Sigmoid colon (tissue), 7 donors: ENCODE data around the gene YJEFN3. TPM values are rescaled to one million over a fixed set of nuclear protein-coding genes. Genes with fewer than 3 reads are reported as not detected.

Source experiments
- DNase-seq: peaks from one replicate; pipeline ENCODE4 v3.0.0-alpha.2; 2019
- H3K27ac ChIP-seq, 4 donors: fragments of 200-600 bp; sonication (generic); one replicate each; pipeline ENCODE4 v1.5.1; 2016 to 2019; ENCODE audit warnings: mild to moderate bottlenecking in 1 of 4
- H3K27me3 ChIP-seq, 3 donors: fragments of 200-600 bp; sonication (generic); one replicate each; pipeline ENCODE4 v1.5.1; 2019; ENCODE audit warnings: mild to moderate bottlenecking in 1 of 3
- H3K36me3 ChIP-seq, 4 donors: fragments of 200-600 bp; sonication (generic); one replicate each; pipeline ENCODE4 v1.5.1; 2016 to 2019
- H3K4me1 ChIP-seq, 4 donors: fragments of 200-600 bp; sonication (generic); one replicate each; pipeline ENCODE4 v1.5.1; 2017 to 2019
- H3K4me3 ChIP-seq, 4 donors: fragments of 200-600 bp; sonication (generic); one replicate each; pipeline ENCODE4 v1.5.1; 2017 to 2019; ENCODE audit warnings: mild to moderate bottlenecking in 2 of 4, moderate library complexity in 1 of 4
- H3K9me3 ChIP-seq, 4 donors: fragments of 200-600 bp in 3 of 4; sonication (generic) in 3 of 4; one replicate each; pipeline versions ENCODE4 v1.5.1 to v1.6.1; 2013 to 2019
- CTCF ChIP-seq, 4 experiments: fragments of 450-650 bp in 3 of 4; fragments of 200-600 bp in 1 of 4; IDR thresholded peaks; one replicate each; pipeline ENCODE4 v1.5.1; 2016 to 2019; ENCODE audit warnings: antibody characterized with exemption in 4 of 4, mild to moderate bottlenecking in 3 of 4, moderate library complexity in 2 of 4
- EP300 ChIP-seq, 4 donors: sonication (generic); formaldehyde crosslinking; IDR thresholded peaks; one replicate each; pipeline ENCODE4 v1.6.1; 2017; ENCODE audit warnings: antibody characterized with exemption in 4 of 4
- POLR2A ChIP-seq, 2 donors: fragments of 450-650 bp; IDR thresholded peaks; one replicate each; pipeline ENCODE4 v1.6.1; 2016; ENCODE audit warnings: antibody characterized with exemption in 2 of 2, mild to moderate bottlenecking in 2 of 2, moderate library complexity in 2 of 2
- POLR2AphosphoS5 ChIP-seq, 4 donors: sonication (generic); formaldehyde crosslinking; IDR thresholded peaks; one replicate each; pipeline ENCODE4 v1.6.1; 2017; ENCODE audit warnings: antibody characterized with exemption in 4 of 4
- WGBS, 2 donors: extraction: QIAGEN DNeasy Blood & Tissue Kit; methylation state at CpG; one replicate each; pipeline ENCODE4 v1.1.7; 2013; 5-methylcytosine and 5-hydroxymethylcytosine counted together
- intact Hi-C: fragments of 100-400 bp; cut with DNase I; formaldehyde crosslinking; loops from one replicate; pipeline ENCODE4 v1.15.1; 2023
- polyA plus RNA-seq, 3 donors: library from polyadenylated mRNA; stranded (reverse); fragments of 200-250 nt; gene quantifications; one replicate each; pipeline ENCODE4 v1.2.3, GENCODE V29; 2013
- total RNA-seq, 4 donors: library from RNA; depleted of rRNA; stranded (reverse); fragments of >200 nt; gene quantifications; one replicate each; pipeline ENCODE4 v1.1.0, GENCODE V29; 2016
- donor health status: healthy with polysubstance abuse.
- donor health status: Bipolar disorder and iron deficiency.
- donor health status: healthy.

Gene YJEFN3
- total and polyA plus RNA-seq, 7 donors, result 0.71 to 14.4 (median 2.2) TPM; not detected in 2

GRCh38 chr19:19575411-19575810 is 46.7 kb downstream of the YJEFN3 start:
- no peak for TF ChIP-seq POLR2AphosphoS5 (IDR thresholded peaks at IDR 0.05)
- no peak for TF ChIP-seq CTCF (IDR thresholded peaks at IDR 0.05)
- no peak for TF ChIP-seq POLR2A (IDR thresholded peaks at IDR 0.05)
- no peak for TF ChIP-seq EP300 (IDR thresholded peaks at IDR 0.05)
- 86 to 88% methylated on average over 6 of the region's 6 CpGs for WGBS, 2 donors
- H3K27me3 ChIP-seq, result no peaks in the 10 kb centered on the region
- intact Hi-C loops, result no loop called here
- no peaks in the 10 kb centered on the region for H3K9me3 ChIP-seq
- DNase-seq, result no peak
- no peak overlapping the region for H3K4me3 ChIP-seq
- no peak overlapping the region for H3K27ac ChIP-seq
- H3K36me3 ChIP-seq, result no peaks in the 10 kb centered on the region
- no peaks in the 10 kb centered on the region for H3K4me1 ChIP-seq

- TF ChIP-seq CTCF (IDR thresholded peaks at IDR 0.05) (no peak), EP300 (IDR thresholded peaks at IDR 0.05) (no peak), POLR2A (IDR thresholded peaks at IDR 0.05) (no peak), POLR2AphosphoS5 (IDR thresholded peaks at IDR 0.05) (no peak)
- no peaks in the 10 kb centered on the region for H3K9me3 ChIP-seq
- H3K4me1 ChIP-seq, result no peaks in the 10 kb centered on the region
- 90 to 91% methylated on average over 6 of the region's 6 CpGs for WGBS, 2 donors
- no peak for DNase-seq
- intact Hi-C loops, result no loop called here
- H3K27ac ChIP-seq, result no peak overlapping the region
- no peaks in the 10 kb centered on the region for H3K36me3 ChIP-seq
- H3K27me3 ChIP-seq, result no peaks in the 10 kb centered on the region
- no peak overlapping the region for H3K4me3 ChIP-seq
These were observed 49.5 kb downstream of the YJEFN3 start for GRCh38 chr19:19578252-19578651.

GRCh38 chr19:19579533-19580361 is 51.0 kb downstream of the YJEFN3 start:
- no peak for TF ChIP-seq EP300 (IDR thresholded peaks at IDR 0.05)
- TF ChIP-seq POLR2A (IDR thresholded peaks at IDR 0.05), result no peak
- TF ChIP-seq CTCF (IDR thresholded peaks at IDR 0.05), result no peak
- no peak for TF ChIP-seq POLR2AphosphoS5 (IDR thresholded peaks at IDR 0.05)
- no peaks in the 10 kb centered on the region for H3K4me1 ChIP-seq
- no peaks in the 10 kb centered on the region for H3K36me3 ChIP-seq
- H3K9me3 ChIP-seq, result no peaks in the 10 kb centered on the region
- H3K4me3 ChIP-seq, result no peak overlapping the region
- no peak overlapping the region for H3K27ac ChIP-seq
- no peaks in the 10 kb centered on the region for H3K27me3 ChIP-seq
- 90 to 92% methylated on average over 25 of the region's 25 CpGs for WGBS, 2 donors
- DNase-seq, result no peak
- intact Hi-C loops, result no loop called here

GRCh38 chr19:19580418-19580817 is 51.7 kb downstream of the YJEFN3 start:
- H3K4me1 ChIP-seq, result no peaks in the 10 kb centered on the region
- intact Hi-C loops, result no loop called here
- no peaks in the 10 kb centered on the region for H3K9me3 ChIP-seq
- TF ChIP-seq POLR2A (IDR thresholded peaks at IDR 0.05), result no peak
- TF ChIP-seq CTCF (IDR thresholded peaks at IDR 0.05), result no peak
- no peak for TF ChIP-seq EP300 (IDR thresholded peaks at IDR 0.05)
- TF ChIP-seq POLR2AphosphoS5 (IDR thresholded peaks at IDR 0.05), result no peak
- WGBS, 2 donors, result 19 to 71% methylated on average over 4 of the region's 4 CpGs
- H3K27me3 ChIP-seq, result no peaks in the 10 kb centered on the region
- DNase-seq, result no peak
- no peak overlapping the region for H3K27ac ChIP-seq
- H3K36me3 ChIP-seq, result no peaks in the 10 kb centered on the region
- no peak overlapping the region for H3K4me3 ChIP-seq
